HepG2 (cell line): ENCODE measurements around the gene PEX11A. TPM values are rescaled to one million over a fixed set of nuclear protein-coding genes. Genes with fewer than 3 reads are reported as not detected.

Experiments used
- ARID2 ChIP-seq: sonication (generic); formaldehyde crosslinking; IDR thresholded peaks from 2 replicates; pipeline ENCODE4 v1.8.1; 2022; ENCODE audit warnings: mild to moderate bottlenecking, missing genetic modification reagents, borderline replicate concordance
- POGZ ChIP-seq: sonication (generic); formaldehyde crosslinking; IDR thresholded peaks from 2 replicates; pipeline ENCODE4 v1.4.0; 2020; ENCODE audit warnings: mild to moderate bottlenecking, missing genetic modification reagents
- RCOR2 ChIP-seq: IDR thresholded peaks from 2 replicates; pipeline ENCODE4 v1.6.1; 2016; ENCODE audit warnings: missing biosample characterization, missing genetic modification reagents
- ZNF800 ChIP-seq: sonication (generic); formaldehyde crosslinking; IDR thresholded peaks from 2 replicates; pipeline ENCODE4 v1.4.0; 2020; ENCODE audit warnings: missing genetic modification reagents
- ZNF883 ChIP-seq: sonication (generic); formaldehyde crosslinking; IDR thresholded peaks from 2 replicates; pipeline ENCODE4 v1.5.1; 2020; ENCODE audit warnings: mild to moderate bottlenecking, missing genetic modification reagents; ENCODE audit errors: not compliant biosample characterization
- polyA plus RNA-seq, 8 experiments: library from polyadenylated mRNA; depleted of rRNA in 3 of 8; stranded (reverse) in 7 of 8; unstranded in 1 of 8; fragments of >200 nt; fragmentation: Illumina TruSeq in 4 of 8; extraction: Trizol in 4 of 8; gene quantifications; 2 replicates each; pipeline versions ENCODE4 v1.2.1 to v1.2.3, GENCODE V29; 2011 to 2016; ENCODE audit warnings: low read depth in 4 of 8, missing spikeins in 1 of 8, mixed read lengths in 1 of 8; ENCODE audit not compliant: insufficient read depth in 1 of 8
- total RNA-seq, 5 experiments: library from RNA; depleted of rRNA; stranded (reverse); fragments of >200 nt; fragmentation: Illumina TruSeq; extraction: Trizol; gene quantifications; 2 replicates each; pipeline ENCODE4 v1.2.3, GENCODE V29; 2016; ENCODE audit warnings: low read depth in 1 of 5
- TF ChIP-seq, protein P1 (sequence below): sonication (generic); formaldehyde crosslinking; IDR thresholded peaks from 2 replicates; pipeline ENCODE4 v1.8.0; 2022; ENCODE audit warnings: mild to moderate bottlenecking, missing genetic modification reagents
- TF ChIP-seq, protein P2 (sequence below): sonication (generic); formaldehyde crosslinking; conservative IDR thresholded peaks from 2 replicates; pipeline ENCODE4 v1.8.0; 2022; ENCODE audit warnings: missing genetic modification reagents
- TF ChIP-seq, protein P3 (sequence below): sonication (generic); formaldehyde crosslinking; IDR thresholded peaks from 2 replicates; pipeline ENCODE4 v1.4.0; 2020; ENCODE audit warnings: missing genetic modification reagents
- TF ChIP-seq, protein P4 (sequence below): sonication (generic); formaldehyde crosslinking; IDR thresholded peaks from 2 replicates; pipeline ENCODE4 v1.5.0; 2020; ENCODE audit warnings: mild to moderate bottlenecking, missing genetic modification reagents, borderline replicate concordance

Gene PEX11A
- total and polyA plus RNA-seq, 2 of the 13 experiments (the other 11 are each of a cell fraction or from before 2014, with no cell fraction given): 9.9 to 15.1 TPM

DNA sequence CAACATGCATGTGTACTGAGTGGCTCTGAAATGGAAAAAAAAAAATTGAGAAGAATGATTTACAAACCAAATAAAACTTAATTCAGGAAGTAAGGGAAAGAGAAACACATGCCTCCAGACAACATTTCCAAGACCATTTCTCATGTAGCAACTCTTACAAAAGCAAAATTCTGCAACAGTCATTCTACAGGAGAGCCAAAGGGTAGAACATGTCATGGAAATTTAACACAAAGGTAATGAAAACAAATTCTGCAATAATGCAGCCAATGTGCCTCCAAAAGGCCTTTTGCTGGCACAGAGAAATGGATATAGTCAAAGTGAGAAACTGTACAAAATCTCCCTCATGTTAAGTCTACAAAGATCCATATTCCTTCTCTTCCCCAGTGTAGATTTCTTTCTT is 4.0 kb downstream of the PEX11A start (continued):
- no peak for TF ChIP-seq ZNF883 (CRISPR knock-in tag)
- no peak for TF ChIP-seq ZNF800
- TF ChIP-seq, protein P1, sequence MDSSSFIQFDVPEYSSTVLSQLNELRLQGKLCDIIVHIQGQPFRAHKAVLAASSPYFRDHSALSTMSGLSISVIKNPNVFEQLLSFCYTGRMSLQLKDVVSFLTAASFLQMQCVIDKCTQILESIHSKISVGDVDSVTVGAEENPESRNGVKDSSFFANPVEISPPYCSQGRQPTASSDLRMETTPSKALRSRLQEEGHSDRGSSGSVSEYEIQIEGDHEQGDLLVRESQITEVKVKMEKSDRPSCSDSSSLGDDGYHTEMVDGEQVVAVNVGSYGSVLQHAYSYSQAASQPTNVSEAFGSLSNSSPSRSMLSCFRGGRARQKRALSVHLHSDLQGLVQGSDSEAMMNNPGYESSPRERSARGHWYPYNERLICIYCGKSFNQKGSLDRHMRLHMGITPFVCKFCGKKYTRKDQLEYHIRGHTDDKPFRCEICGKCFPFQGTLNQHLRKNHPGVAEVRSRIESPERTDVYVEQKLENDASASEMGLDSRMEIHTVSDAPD (CRISPR knock-in tag): no peak
- no peak for TF ChIP-seq RCOR2 (CRISPR knock-in tag)
- TF ChIP-seq, protein P2, sequence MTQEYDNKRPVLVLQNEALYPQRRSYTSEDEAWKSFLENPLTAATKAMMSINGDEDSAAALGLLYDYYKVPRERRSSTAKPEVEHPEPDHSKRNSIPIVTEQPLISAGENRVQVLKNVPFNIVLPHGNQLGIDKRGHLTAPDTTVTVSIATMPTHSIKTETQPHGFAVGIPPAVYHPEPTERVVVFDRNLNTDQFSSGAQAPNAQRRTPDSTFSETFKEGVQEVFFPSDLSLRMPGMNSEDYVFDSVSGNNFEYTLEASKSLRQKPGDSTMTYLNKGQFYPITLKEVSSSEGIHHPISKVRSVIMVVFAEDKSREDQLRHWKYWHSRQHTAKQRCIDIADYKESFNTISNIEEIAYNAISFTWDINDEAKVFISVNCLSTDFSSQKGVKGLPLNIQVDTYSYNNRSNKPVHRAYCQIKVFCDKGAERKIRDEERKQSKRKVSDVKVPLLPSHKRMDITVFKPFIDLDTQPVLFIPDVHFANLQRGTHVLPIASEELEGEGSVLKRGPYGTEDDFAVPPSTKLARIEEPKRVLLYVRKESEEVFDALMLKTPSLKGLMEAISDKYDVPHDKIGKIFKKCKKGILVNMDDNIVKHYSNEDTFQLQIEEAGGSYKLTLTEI (CRISPR knock-in tag): no peak
- no peak for TF ChIP-seq ARID2 (CRISPR knock-in tag)
- TF ChIP-seq, protein P3, sequence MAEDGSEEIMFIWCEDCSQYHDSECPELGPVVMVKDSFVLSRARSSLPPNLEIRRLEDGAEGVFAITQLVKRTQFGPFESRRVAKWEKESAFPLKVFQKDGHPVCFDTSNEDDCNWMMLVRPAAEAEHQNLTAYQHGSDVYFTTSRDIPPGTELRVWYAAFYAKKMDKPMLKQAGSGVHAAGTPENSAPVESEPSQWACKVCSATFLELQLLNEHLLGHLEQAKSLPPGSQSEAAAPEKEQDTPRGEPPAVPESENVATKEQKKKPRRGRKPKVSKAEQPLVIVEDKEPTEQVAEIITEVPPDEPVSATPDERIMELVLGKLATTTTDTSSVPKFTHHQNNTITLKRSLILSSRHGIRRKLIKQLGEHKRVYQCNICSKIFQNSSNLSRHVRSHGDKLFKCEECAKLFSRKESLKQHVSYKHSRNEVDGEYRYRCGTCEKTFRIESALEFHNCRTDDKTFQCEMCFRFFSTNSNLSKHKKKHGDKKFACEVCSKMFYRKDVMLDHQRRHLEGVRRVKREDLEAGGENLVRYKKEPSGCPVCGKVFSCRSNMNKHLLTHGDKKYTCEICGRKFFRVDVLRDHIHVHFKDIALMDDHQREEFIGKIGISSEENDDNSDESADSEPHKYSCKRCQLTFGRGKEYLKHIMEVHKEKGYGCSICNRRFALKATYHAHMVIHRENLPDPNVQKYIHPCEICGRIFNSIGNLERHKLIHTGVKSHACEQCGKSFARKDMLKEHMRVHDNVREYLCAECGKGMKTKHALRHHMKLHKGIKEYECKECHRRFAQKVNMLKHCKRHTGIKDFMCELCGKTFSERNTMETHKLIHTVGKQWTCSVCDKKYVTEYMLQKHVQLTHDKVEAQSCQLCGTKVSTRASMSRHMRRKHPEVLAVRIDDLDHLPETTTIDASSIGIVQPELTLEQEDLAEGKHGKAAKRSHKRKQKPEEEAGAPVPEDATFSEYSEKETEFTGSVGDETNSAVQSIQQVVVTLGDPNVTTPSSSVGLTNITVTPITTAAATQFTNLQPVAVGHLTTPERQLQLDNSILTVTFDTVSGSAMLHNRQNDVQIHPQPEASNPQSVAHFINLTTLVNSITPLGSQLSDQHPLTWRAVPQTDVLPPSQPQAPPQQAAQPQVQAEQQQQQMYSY: no peak
- no peak for TF ChIP-seq POGZ (CRISPR knock-in tag)
- TF ChIP-seq, protein P4, sequence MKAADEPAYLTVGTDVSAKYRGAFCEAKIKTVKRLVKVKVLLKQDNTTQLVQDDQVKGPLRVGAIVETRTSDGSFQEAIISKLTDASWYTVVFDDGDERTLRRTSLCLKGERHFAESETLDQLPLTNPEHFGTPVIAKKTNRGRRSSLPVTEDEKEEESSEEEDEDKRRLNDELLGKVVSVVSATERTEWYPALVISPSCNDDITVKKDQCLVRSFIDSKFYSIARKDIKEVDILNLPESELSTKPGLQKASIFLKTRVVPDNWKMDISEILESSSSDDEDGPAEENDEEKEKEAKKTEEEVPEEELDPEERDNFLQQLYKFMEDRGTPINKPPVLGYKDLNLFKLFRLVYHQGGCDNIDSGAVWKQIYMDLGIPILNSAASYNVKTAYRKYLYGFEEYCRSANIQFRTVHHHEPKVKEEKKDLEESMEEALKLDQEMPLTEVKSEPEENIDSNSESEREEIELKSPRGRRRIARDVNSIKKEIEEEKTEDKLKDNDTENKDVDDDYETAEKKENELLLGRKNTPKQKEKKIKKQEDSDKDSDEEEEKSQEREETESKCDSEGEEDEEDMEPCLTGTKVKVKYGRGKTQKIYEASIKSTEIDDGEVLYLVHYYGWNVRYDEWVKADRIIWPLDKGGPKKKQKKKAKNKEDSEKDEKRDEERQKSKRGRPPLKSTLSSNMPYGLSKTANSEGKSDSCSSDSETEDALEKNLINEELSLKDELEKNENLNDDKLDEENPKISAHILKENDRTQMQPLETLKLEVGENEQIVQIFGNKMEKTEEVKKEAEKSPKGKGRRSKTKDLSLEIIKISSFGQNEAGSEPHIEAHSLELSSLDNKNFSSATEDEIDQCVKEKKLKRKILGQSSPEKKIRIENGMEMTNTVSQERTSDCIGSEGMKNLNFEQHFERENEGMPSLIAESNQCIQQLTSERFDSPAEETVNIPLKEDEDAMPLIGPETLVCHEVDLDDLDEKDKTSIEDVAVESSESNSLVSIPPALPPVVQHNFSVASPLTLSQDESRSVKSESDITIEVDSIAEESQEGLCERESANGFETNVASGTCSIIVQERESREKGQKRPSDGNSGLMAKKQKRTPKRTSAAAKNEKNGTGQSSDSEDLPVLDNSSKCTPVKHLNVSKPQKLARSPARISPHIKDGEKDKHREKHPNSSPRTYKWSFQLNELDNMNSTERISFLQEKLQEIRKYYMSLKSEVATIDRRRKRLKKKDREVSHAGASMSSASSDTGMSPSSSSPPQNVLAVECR (CRISPR knock-in tag): no peak
